Measurements from ENCODE around the gene DPM1.

DPM1 gene

DNA sequence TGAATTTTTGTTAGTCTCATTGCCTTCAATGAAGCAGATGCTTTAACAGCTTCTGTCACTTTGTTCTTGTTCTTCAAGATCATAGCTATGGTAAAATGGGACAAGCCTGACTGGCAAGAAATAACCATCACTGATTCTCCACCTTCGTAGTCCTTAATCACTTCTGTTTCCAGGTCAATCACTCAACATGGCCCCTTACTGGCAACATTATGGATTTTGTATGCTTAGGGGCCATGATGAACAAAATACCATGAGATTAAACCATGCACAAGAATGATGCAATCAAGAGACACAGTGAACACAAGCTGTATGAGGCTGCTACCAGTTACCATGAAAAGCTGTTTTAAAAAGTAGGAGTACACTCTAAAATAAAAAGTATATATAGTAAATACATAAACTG is 59.9 kb downstream of the DPM1 start:
- no peak for DNase-seq (ENCODE audit: low read depth in 3 of 3)

GRCh38 chr20:50895111-50895830 is 63.1 kb downstream of the DPM1 start:
- no peak for DNase-seq (ENCODE audit: low read depth in 3 of 3)

DNA sequence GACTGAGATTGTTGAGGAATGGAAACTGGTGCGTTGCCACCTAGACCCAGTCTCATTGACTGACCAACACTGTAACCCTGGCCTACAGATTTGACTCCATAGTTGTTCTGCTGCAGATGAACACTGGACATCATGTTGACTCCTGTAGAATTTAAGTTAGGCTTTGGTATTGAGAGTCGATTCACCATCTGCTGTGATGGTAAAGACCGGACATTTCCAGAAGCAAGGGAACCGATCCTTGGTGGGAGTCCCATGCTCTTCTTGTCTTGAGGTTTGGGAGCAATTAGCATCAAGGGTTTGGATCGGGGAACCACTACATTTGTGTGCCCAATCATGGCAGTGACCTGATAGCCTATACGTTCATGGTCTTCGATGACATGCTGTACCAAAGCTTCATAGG is 64.7 kb downstream of the DPM1 start:
- no peak for DNase-seq (ENCODE audit: low read depth in 3 of 3)

GRCh38 chr20:50892394-50892793 is 65.9 kb downstream of the DPM1 start:
- DNase-seq (ENCODE audit: low read depth in 3 of 3), result no peak

GRCh38 chr20:50891138-50891537 is 67.2 kb downstream of the DPM1 start:
- DNase-seq (ENCODE audit: low read depth in 3 of 3), result no peak

- DNase-seq (ENCODE audit: low read depth in 3 of 3), result no peak
Observed at GRCh38 chr20:50887576-50887975, 70.8 kb downstream of the DPM1 start.

- no peak for DNase-seq (ENCODE audit: low read depth in 3 of 3)
Observed at GRCh38 chr20:50886184-50886790, 72.0 kb downstream of the DPM1 start.

GRCh38 chr20:50885781-50886180 is 72.6 kb downstream of the DPM1 start:
- no peak for DNase-seq (ENCODE audit: low read depth in 3 of 3)

GRCh38 chr20:50885068-50885467 is 73.3 kb downstream of the DPM1 start:
- no peak for DNase-seq (ENCODE audit: low read depth in 3 of 3)

Data from stimulated activated CD4-positive, alpha-beta T cell treated with anti-CD3 and anti-CD28 coated beads, TNF-alpha, amount 100 ng/mL, for 4 hours (primary cell).